GM12872 (cell line): ENCODE data around the gene LRRC8D.

ENCODE experiments used
- CTCF ChIP-seq: IDR thresholded peaks from 3 replicates; pipeline ENCODE4 v1.5.1; 2011; ENCODE audit warnings: low read depth, mild to moderate bottlenecking, low read length, moderate library complexity; ENCODE audit not compliant: insufficient read depth

The LRRC8D gene

GRCh38 chr1:89910268-89910667 lies 89.4 kb downstream of the LRRC8D start:
- TF ChIP-seq CTCF: no peak

- no peak for TF ChIP-seq CTCF
Measured at GRCh38 chr1:89910780-89911179, 89.9 kb downstream of the LRRC8D start.

- no peak for TF ChIP-seq CTCF
Measured at GRCh38 chr1:89911191-89911991, 90.6 kb downstream of the LRRC8D start.

GRCh38 chr1:89912073-89912472 lies 91.2 kb downstream of the LRRC8D start:
- TF ChIP-seq CTCF: no peak

GRCh38 chr1:89913353-89914095 lies 92.7 kb downstream of the LRRC8D start:
- TF ChIP-seq CTCF: no peak

- TF ChIP-seq CTCF: no peak
Measured at GRCh38 chr1:89917353-89917752, 96.5 kb downstream of the LRRC8D start.

- no peak for TF ChIP-seq CTCF
Measured at GRCh38 chr1:89918127-89918793, 97.4 kb downstream of the LRRC8D start.
